HepG2 (cell line): ENCODE results near the gene TMEM131L. TPM values are rescaled to one million over a fixed set of nuclear protein-coding genes. Genes with fewer than 3 reads are reported as not detected.

Source experiments
- ATAC-seq: fragments of 200-7000 bp; cut with Tn5 transposase; 3 replicates; pipeline ENCODE4 v1.9.1; 2020; ENCODE audit warnings: mild to moderate bottlenecking, moderate library complexity
- BruUV-seq: library from RNA; stranded (reverse); fragments of 400-500 nt; replicated peaks from 2 replicates; lab custom pipeline; 2021; lab: Mats Ljungman, UMichigan
- CTCF ChIA-PET: fragments of 300-600 bp; formaldehyde crosslinking; extraction: SDS; loops from one replicate; lab custom pipeline; 2021; ENCODE audit warnings: low total read pairs, inconsistent platforms, low intra/inter-chr PET ratio; lab: Yijun Ruan, JAX
- POLR2A ChIA-PET: fragments of 350-600 bp; sonication (Branson Sonifier 250); formaldehyde crosslinking; loops from one replicate; lab custom pipeline; 2020; ENCODE audit warnings: antibody characterized with exemption, inconsistent platforms; lab: Yijun Ruan, JAX
- DNase-seq: peaks from one replicate; pipeline ENCODE4 v3.0.0-alpha.2; 2015; ENCODE audit warnings: low spot score
- FAIRE-seq: peaks from 3 replicates; lab custom pipeline; 2011; peaks lifted over from hg19 to GRCh38; lab: Jason Lieb, UNC
- H2AFZ ChIP-seq: one replicate; pipeline ENCODE4 v1.6.1; 2011; ENCODE audit warnings: low read length, inconsistent platforms
- H3K27ac ChIP-seq: fragments of 300-600 bp; 3 replicates; pipeline ENCODE4 v1.8.0; 2011; ENCODE audit warnings: mixed run types, mild to moderate bottlenecking, mixed read lengths, low read length, inconsistent platforms; ENCODE audit not compliant: insufficient read depth; ENCODE audit errors: extremely low read length
- H3K27me3 ChIP-seq, 2 experiments: fragments of 200-600 bp in 1 of 2; 2 replicates in 1 of 2; 3 replicates in 1 of 2; pipeline versions ENCODE4 v1.6.0 to v1.8.0; 2011; ENCODE audit warnings: low read length in 2 of 2, mild to moderate bottlenecking in 2 of 2, moderate library complexity in 2 of 2, inconsistent platforms in 1 of 2; ENCODE audit not compliant: insufficient read depth in 2 of 2, control insufficient read depth in 1 of 2
- H3K36me3 ChIP-seq, 2 experiments: fragments of 200-600 bp in 1 of 2; replicated peaks in 1 of 2; 2 replicates in 1 of 2; 3 replicates in 1 of 2; pipeline versions ENCODE4 v1.5.1 to v1.8.0; 2011; ENCODE audit warnings: low read length in 2 of 2, inconsistent platforms in 1 of 2; ENCODE audit not compliant: insufficient read depth in 2 of 2, control insufficient read depth in 1 of 2
- H3K4me1 ChIP-seq: 2 replicates; pipeline ENCODE4 v1.5.1; 2012; ENCODE audit warnings: low read length, inconsistent platforms; ENCODE audit not compliant: insufficient read depth
- H3K4me2 ChIP-seq: 2 replicates; pipeline ENCODE4 v1.6.0; 2011; ENCODE audit warnings: low read depth, low read length, inconsistent platforms
- H3K4me3 ChIP-seq, 3 experiments: fragments of 200-600 bp in 1 of 3; sonication (generic), shearing (Covaris generic) in 1 of 3; replicated peaks in 1 of 3; 2 replicates each; pipeline ENCODE4 v1.5.1; 2011 to 2016; ENCODE audit warnings: low read length in 3 of 3, inconsistent platforms in 2 of 3, low read depth in 2 of 3, mild to moderate bottlenecking in 2 of 3, control low read depth in 1 of 3, mixed read lengths in 1 of 3; ENCODE audit not compliant: insufficient read depth in 1 of 3
- H3K79me2 ChIP-seq: one replicate; pipeline ENCODE4 v1.6.1; 2011; ENCODE audit warnings: low read length, inconsistent platforms; ENCODE audit not compliant: insufficient read depth
- H3K9ac ChIP-seq: 2 replicates; pipeline ENCODE4 v1.6.0; 2011; ENCODE audit warnings: mild to moderate bottlenecking, low read depth, low read length, inconsistent platforms; ENCODE audit not compliant: insufficient read depth
- H3K9me3 ChIP-seq: 2 replicates; pipeline ENCODE4 v1.5.1; 2012; ENCODE audit warnings: mild to moderate bottlenecking, low read length
- H4K20me1 ChIP-seq: 2 replicates; pipeline ENCODE4 v1.6.0; 2011; ENCODE audit warnings: inconsistent platforms, mild to moderate bottlenecking, low read length, moderate library complexity; ENCODE audit not compliant: insufficient read depth
- CEBPB ChIP-seq: IDR thresholded peaks from 2 replicates; pipeline ENCODE4 v1.6.1; 2011; ENCODE audit warnings: low read depth, low read length, improper control_type of control experiment, borderline replicate concordance
- CREB1 ChIP-seq, 2 experiments: fragments of 450-650 bp in 1 of 2; IDR thresholded peaks; 2 replicates each; pipeline ENCODE4 v1.6.1; 2016 to 2017; ENCODE audit warnings: control low read depth in 1 of 2, mild to moderate bottlenecking in 1 of 2, missing compliant biosample characterization in 1 of 2, missing genetic modification characterization in 1 of 2
- SALL1 ChIP-seq: sonication (generic); formaldehyde crosslinking; IDR thresholded peaks from 2 replicates; pipeline ENCODE4 v1.8.0; 2022; ENCODE audit warnings: mild to moderate bottlenecking, missing genetic modification reagents
- SNRNP70 ChIP-seq: fragments of 200-400 bp; formaldehyde crosslinking; IDR thresholded peaks from 2 replicates; pipeline ENCODE4 v1.6.1; 2017; ENCODE audit warnings: mild to moderate bottlenecking, low read depth, low read length, moderate library complexity
- ZC3H4 ChIP-seq: sonication (generic); formaldehyde crosslinking; IDR thresholded peaks from 2 replicates; pipeline ENCODE4 v1.4.0; 2020; ENCODE audit warnings: missing genetic modification reagents, borderline replicate concordance
- ZNF251 ChIP-seq: sonication (generic); formaldehyde crosslinking; IDR thresholded peaks from 2 replicates; pipeline ENCODE4 v1.9.0; 2021; ENCODE audit warnings: mild to moderate bottlenecking, missing genetic modification reagents
- ZNF772 ChIP-seq: sonication (generic); formaldehyde crosslinking; IDR thresholded peaks from 2 replicates; pipeline ENCODE4 v1.5.0; 2020; ENCODE audit warnings: mild to moderate bottlenecking, missing genetic modification reagents
- WGBS: methylation state at CpG from one replicate; pipeline ENCODE4 v1.1.6; 2017; ENCODE audit warnings: low lambda C conversion rate; 5-methylcytosine and 5-hydroxymethylcytosine counted together
- in situ Hi-C: cut with HindIII; loops from 2 replicates; pipeline ENCODE4 v1.10.0; 2017; ENCODE audit warnings: low pct_unique_long_range_greater_than_20kb; ENCODE audit not compliant: extremely low pct_ligation_motif_present
- intact Hi-C: fragments of 100-400 bp; cut with micrococcal nuclease; formaldehyde crosslinking; loops from one replicate; pipeline ENCODE4 v1.10.0; 2022; ENCODE audit not compliant: unreplicated experiment
- polyA plus RNA-seq, 8 experiments: library from polyadenylated mRNA; depleted of rRNA in 3 of 8; stranded (reverse) in 7 of 8; unstranded in 1 of 8; fragments of >200 nt; fragmentation: Illumina TruSeq in 4 of 8; extraction: Trizol in 4 of 8; gene quantifications; 2 replicates each; pipeline versions ENCODE4 v1.2.1 to v1.2.3, GENCODE V29; 2011 to 2016; ENCODE audit warnings: low read depth in 4 of 8, missing spikeins in 1 of 8, mixed read lengths in 1 of 8; ENCODE audit not compliant: insufficient read depth in 1 of 8
- total RNA-seq, 5 experiments: library from RNA; depleted of rRNA; stranded (reverse); fragments of >200 nt; fragmentation: Illumina TruSeq; extraction: Trizol; gene quantifications; 2 replicates each; pipeline ENCODE4 v1.2.3, GENCODE V29; 2016; ENCODE audit warnings: low read depth in 1 of 5

Gene TMEM131L
- total and polyA plus RNA-seq, 2 of the 13 experiments (the other 11 are each of a cell fraction or from before 2014, with no cell fraction given): 2.2 to 4.5 TPM

DNA sequence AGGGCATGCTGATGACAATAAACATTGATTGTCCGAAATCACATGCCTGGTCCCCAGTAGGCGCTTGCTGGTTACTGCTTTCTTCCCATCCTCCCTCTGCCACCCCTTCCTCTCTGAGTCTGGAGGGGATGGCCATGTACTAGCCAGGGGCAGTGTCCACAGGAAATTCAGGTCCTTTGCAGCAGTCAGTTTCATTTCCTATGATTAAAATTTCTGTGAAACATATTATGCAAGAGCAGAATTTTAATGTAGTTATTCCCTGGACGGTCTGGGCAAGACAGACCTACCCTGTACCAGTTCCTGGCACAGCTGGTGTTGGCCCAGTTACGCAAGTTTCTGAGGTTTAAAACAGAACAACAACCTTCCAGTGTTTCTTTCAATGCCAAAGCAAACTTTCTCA is 189.8 kb downstream of the TMEM131L start:
- CTCF ChIA-PET: no interaction called here
- intact Hi-C loops (no loop called here), in situ Hi-C loops (no loop called here)
- no peaks in the 10 kb centered on the region for H3K79me2 ChIP-seq
- 36% methylated on average over 4 of the region's 4 CpGs for WGBS
- ATAC-seq: no peak
- H3K27me3 ChIP-seq: 0 out of 5 replicates have a peak, but pooled peaks cover 0 to 4% of the 10 kb centered on the region in 2 experiments
- H4K20me1 ChIP-seq: no peaks in the 10 kb centered on the region
- H3K4me3 ChIP-seq: no peak overlapping the region
- no peak overlapping the region for H2AFZ ChIP-seq
- H3K36me3 ChIP-seq: no peaks in the 10 kb centered on the region
- no peak for DNase-seq
- no peaks in the 10 kb centered on the region for H3K9me3 ChIP-seq
- H3K27ac ChIP-seq: no peak overlapping the region
- no peaks in the 10 kb centered on the region for H3K4me1 ChIP-seq
- no peak overlapping the region for H3K9ac ChIP-seq
- BruUV-seq: no TSS peak
- no peak overlapping the region for H3K4me2 ChIP-seq
- POLR2A ChIA-PET: no interaction called here
- FAIRE-seq: no peak
- TF ChIP-seq ZC3H4 (no peak), ZNF251 (CRISPR knock-in tag) (no peak), SALL1 (no peak), SNRNP70 (no peak)

DNA sequence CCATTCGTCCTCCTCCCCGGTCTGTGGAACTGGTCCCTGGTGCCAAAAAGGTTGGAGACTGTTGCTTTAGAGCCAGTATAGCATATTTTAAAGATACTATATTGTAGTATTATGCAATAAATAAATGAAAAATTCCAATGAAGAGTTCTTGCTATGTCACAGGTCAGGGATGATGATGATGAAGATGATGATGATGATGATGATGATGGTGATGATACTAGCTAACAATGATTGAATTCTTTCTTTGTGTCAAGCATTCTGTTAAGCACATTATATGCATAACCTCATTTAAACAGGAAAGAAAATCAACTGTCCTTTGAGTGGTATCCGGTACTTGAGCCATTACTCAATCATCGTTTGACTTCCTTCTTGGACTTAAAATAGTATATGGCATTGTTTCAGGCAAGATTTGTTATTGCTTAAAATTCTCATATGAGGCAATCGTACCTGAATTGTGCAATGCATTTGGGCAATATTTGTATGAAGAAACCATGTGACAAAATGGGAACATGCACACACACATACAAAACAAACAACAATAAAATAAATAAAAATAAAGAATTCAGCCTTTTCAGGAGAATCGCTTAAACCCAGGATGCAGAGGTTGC is 195.2 kb downstream of the TMEM131L start:
- DNase-seq (no peak), ATAC-seq (no peak), FAIRE-seq (no peak)
- Histone ChIP-seq H3K27ac (no peak overlapping the region), H3K27me3 (no peaks in the 10 kb centered on the region), H3K4me3 (no peak overlapping the region), H3K4me2 (no peak overlapping the region), H2AFZ (no peak overlapping the region), H3K79me2 (no peaks in the 10 kb centered on the region), H3K9me3 (0 out of 2 replicates have a peak, but pooled peaks cover 12% of the 10 kb centered on the region), H3K36me3 (no peaks in the 10 kb centered on the region), H3K9ac (no peak overlapping the region), H3K4me1 (no peaks in the 10 kb centered on the region), H4K20me1 (no peaks in the 10 kb centered on the region)
- in situ Hi-C loops: no loop called here
- TF ChIP-seq CEBPB (peak; percentile 73), ZNF772 (CRISPR knock-in tag) (no peak), CREB1 (IDR thresholded peaks at IDR 0.05) (peak; percentile 77), CREB1 (CRISPR knock-in tag; IDR thresholded peaks at IDR 0.05) (no peak)
- 23% methylated on average over 6 of the region's 6 CpGs for WGBS
- no TSS peak for BruUV-seq
- POLR2A ChIA-PET: no interaction called here
- intact Hi-C loops: no loop called here
- CTCF ChIA-PET: no interaction called here
